Choroid plexus epithelial cell (primary cell): Measurements from ENCODE around the gene WSB1.

Source experiments
- DNase-seq: peaks from one replicate; pipeline ENCODE4 v3.0.0-alpha.2; 2010; ENCODE audit warnings: low read depth
- H3K4me3 ChIP-seq: 2 replicates; pipeline ENCODE4 v1.5.1; 2011; ENCODE audit warnings: low read depth, mild to moderate bottlenecking, control low read depth, low read length, moderate library complexity
- CTCF ChIP-seq: conservative IDR thresholded peaks from 2 replicates; pipeline ENCODE4 v1.5.1; 2011; ENCODE audit warnings: low read depth, mild to moderate bottlenecking, control low read depth, inconsistent platforms, low read length, moderate library complexity

The WSB1 gene

GRCh38 chr17:27256225-27257030 is 37.5 kb upstream of the WSB1 start:
- peak; percentile 99 for DNase-seq
- no peak for TF ChIP-seq CTCF
- H3K4me3 ChIP-seq = no peak overlapping the region

- DNase-seq = no peak
- no peak overlapping the region for H3K4me3 ChIP-seq
- no peak for TF ChIP-seq CTCF
Measured at GRCh38 chr17:27257031-27257357, 36.9 kb upstream of the WSB1 start.

- DNase-seq = no peak
- no peak for TF ChIP-seq CTCF
- no peak overlapping the region for H3K4me3 ChIP-seq
Measured at GRCh38 chr17:27259356-27259755, 34.6 kb upstream of the WSB1 start.

GRCh38 chr17:27263386-27263785 is 30.5 kb upstream of the WSB1 start:
- H3K4me3 ChIP-seq = no peak overlapping the region
- no peak for TF ChIP-seq CTCF
- DNase-seq = no peak

GRCh38 chr17:27264068-27264812 is 29.7 kb upstream of the WSB1 start:
- no peak for DNase-seq
- no peak overlapping the region for H3K4me3 ChIP-seq
- TF ChIP-seq CTCF = no peak

GRCh38 chr17:27265333-27265732 is 28.6 kb upstream of the WSB1 start:
- no peak for DNase-seq
- no peak overlapping the region for H3K4me3 ChIP-seq
- TF ChIP-seq CTCF = no peak
